GM12878 (cell line): ENCODE data around the gene COL19A1. TPM values are rescaled to one million over a fixed set of nuclear protein-coding genes. Genes with fewer than 3 reads are reported as not detected.

Experiments used
- ATAC-seq: fragments of 200-7000 bp; cut with Tn5 transposase; 3 replicates; pipeline ENCODE4 v1.9.1; 2020; ENCODE audit warnings: mild to moderate bottlenecking, moderate library complexity
- BruUV-seq: library from RNA; stranded (reverse); fragments of 400-500 nt; replicated peaks from 2 replicates; lab custom pipeline; 2021; lab: Mats Ljungman, UMichigan
- CTCF ChIA-PET: fragments of 300-600 bp; sonication (Branson Sonifier 250); formaldehyde crosslinking; extraction: SDS; loops from one replicate; lab custom pipeline; 2021; ENCODE audit warnings: inconsistent platforms; lab: Yijun Ruan, JAX
- POLR2A ChIA-PET: fragments of 350-600 bp; formaldehyde crosslinking; extraction: SDS; loops from one replicate; lab custom pipeline; 2021; ENCODE audit warnings: inconsistent platforms; lab: Charles Lee
- RAD21 ChIA-PET: fragments of 300-600 bp; sonication (Branson Sonifier 250); formaldehyde crosslinking; loops from one replicate; lab custom pipeline; 2023; ENCODE audit warnings: antibody characterized with exemption; ENCODE audit not compliant: unreplicated experiment; lab: Charles Lee
- SMC1A ChIA-PET: fragments of 300-600 bp; sonication (Branson Sonifier 250); formaldehyde crosslinking; loops from one replicate; lab custom pipeline; 2023; ENCODE audit not compliant: unreplicated experiment, uncharacterized antibody; lab: Charles Lee
- DNase-seq: peaks from one replicate; pipeline ENCODE4 v3.0.0-alpha.2; 2011; ENCODE audit warnings: low read depth, low spot score
- FAIRE-seq: peaks from 3 replicates; lab custom pipeline; 2011; peaks lifted over from hg19 to GRCh38; lab: Jason Lieb, UNC
- H2AFZ ChIP-seq: 2 replicates; pipeline ENCODE4 v1.6.0; 2011; ENCODE audit warnings: low read depth, low read length, control low read depth; ENCODE audit not compliant: control insufficient read depth
- H3K27ac ChIP-seq: 2 replicates; pipeline ENCODE4 v1.5.1; 2011; ENCODE audit warnings: control low read depth; ENCODE audit not compliant: control insufficient read depth, insufficient read depth
- H3K27me3 ChIP-seq, 2 experiments: replicated peaks in 1 of 2; 2 replicates each; pipeline versions ENCODE4 v1.6.0 to v1.6.1; 2011; ENCODE audit warnings: low read length in 1 of 2; ENCODE audit not compliant: control insufficient read depth in 2 of 2, insufficient read depth in 2 of 2
- H3K36me3 ChIP-seq, 2 experiments: 2 replicates each; pipeline ENCODE4 v1.5.1; 2011; ENCODE audit warnings: low read length in 1 of 2; ENCODE audit not compliant: control insufficient read depth in 2 of 2, insufficient read depth in 2 of 2
- H3K4me1 ChIP-seq: 2 replicates; pipeline ENCODE4 v1.6.1; 2011; ENCODE audit warnings: mild to moderate bottlenecking, low read length, moderate library complexity, mixed read lengths; ENCODE audit not compliant: control insufficient read depth, insufficient read depth
- H3K4me2 ChIP-seq: 2 replicates; pipeline ENCODE4 v1.6.0; 2011; ENCODE audit warnings: control low read depth; ENCODE audit not compliant: control insufficient read depth, insufficient read depth
- H3K4me3 ChIP-seq: fragments of 200-600 bp; sonication (generic); 2 replicates; pipeline ENCODE4 v1.5.1; 2016
- H3K79me2 ChIP-seq: 2 replicates; pipeline ENCODE4 v1.6.0; 2011; ENCODE audit warnings: low read length; ENCODE audit not compliant: control insufficient read depth, insufficient read depth
- H3K9ac ChIP-seq: 2 replicates; pipeline ENCODE4 v1.8.0; 2011; ENCODE audit warnings: low read length, control low read depth, mixed read lengths; ENCODE audit not compliant: control insufficient read depth, insufficient read depth
- H3K9me3 ChIP-seq: replicated peaks from 3 replicates; pipeline ENCODE4 v1.5.1; 2011; ENCODE audit warnings: mild to moderate bottlenecking, low read length; ENCODE audit not compliant: control insufficient read depth, insufficient read depth
- H4K20me1 ChIP-seq: 2 replicates; pipeline ENCODE4 v1.6.0; 2011; ENCODE audit not compliant: control insufficient read depth, insufficient read depth
- CHD4 ChIP-seq: fragments of 200-600 bp; sonication (generic); IDR thresholded peaks from 2 replicates; pipeline ENCODE4 v1.6.1; 2016; ENCODE audit warnings: mild to moderate bottlenecking
- EED ChIP-seq: sonication (generic); IDR thresholded peaks from 2 replicates; pipeline ENCODE4 v1.6.1; 2016; ENCODE audit warnings: antibody characterized with exemption, low read depth
- FOS ChIP-seq: IDR thresholded peaks from 3 replicates; pipeline ENCODE4 v1.6.1; 2011; ENCODE audit warnings: borderline replicate concordance; ENCODE audit not compliant: insufficient read length; ENCODE audit errors: extremely low read depth
- KLF5 ChIP-seq: fragments of 450-650 bp; IDR thresholded peaks from 2 replicates; pipeline ENCODE4 v1.6.1; 2014; ENCODE audit warnings: mild to moderate bottlenecking; ENCODE audit not compliant: partially characterized antibody
- NFYA ChIP-seq: IDR thresholded peaks from 2 replicates; pipeline ENCODE4 v1.6.1; 2011; ENCODE audit warnings: low read depth, mild to moderate bottlenecking, low read length, improper control_type of control experiment, borderline replicate concordance
- PBX3 ChIP-seq: IDR thresholded peaks from 2 replicates; pipeline ENCODE4 v1.6.1; 2011; ENCODE audit warnings: mild to moderate bottlenecking, low read depth, low read length, moderate library complexity; ENCODE audit not compliant: insufficient replicate concordance
- PML ChIP-seq: IDR thresholded peaks from 2 replicates; pipeline ENCODE4 v1.6.1; 2012; ENCODE audit warnings: low read length, inconsistent platforms
- POLR2AphosphoS2 ChIP-seq: IDR thresholded peaks from 2 replicates; pipeline ENCODE4 v1.6.1; 2011; ENCODE audit warnings: low read depth, mild to moderate bottlenecking, low read length, improper control_type of control experiment, moderate library complexity
- ZNF274 ChIP-seq: IDR thresholded peaks from one replicate; pipeline ENCODE4 v1.8.0; 2011; ENCODE audit not compliant: insufficient read length, insufficient read depth
- ZNF687 ChIP-seq: fragments of 450-650 bp; IDR thresholded peaks from 2 replicates; pipeline ENCODE4 v1.6.1; 2017; ENCODE audit warnings: mild to moderate bottlenecking, moderate library complexity
- WGBS: methylation state at CpG from one replicate; pipeline ENCODE4 v1.1.6; 2016; ENCODE audit warnings: low lambda C conversion rate; ENCODE audit not compliant: insufficient replicate concordance, insufficient coverage; ENCODE audit errors: missing lambda C conversion rate; 5-methylcytosine and 5-hydroxymethylcytosine counted together
- in situ Hi-C: fragments of 300-500 bp; cut with MboI; formaldehyde crosslinking; loops from 9 replicates; pipeline ENCODE4 v1.14.3; 2018; ENCODE audit warnings: mixed read lengths
- intact Hi-C: fragments of 100-400 bp; cut with micrococcal nuclease; formaldehyde crosslinking; loops from one replicate; pipeline ENCODE4 v1.14.2; 2022; ENCODE audit not compliant: unreplicated experiment
- polyA plus RNA-seq, 11 experiments: library from polyadenylated mRNA; depleted of rRNA in 4 of 11; unstranded in 6 of 11; stranded (reverse) in 5 of 11; fragments of >200 nt; fragmentation: Nextera tagmentation in 4 of 11; fragmentation: Illumina TruSeq in 1 of 11; extraction: Ambion mirVana in 4 of 11; extraction: Trizol in 1 of 11; gene quantifications; 1 replicate in 1 of 11; 2 replicates in 10 of 11; pipeline versions ENCODE4 v1.2.1 to v1.2.3, GENCODE V29; 2011 to 2016; ENCODE audit warnings: inconsistent platforms in 2 of 11, missing spikeins in 2 of 11, low read depth in 1 of 11
- total RNA-seq, 4 experiments: library from RNA; depleted of rRNA in 3 of 4; stranded (reverse); fragments of >200 nt in 3 of 4; fragmentation: Illumina TruSeq in 1 of 4; extraction: Trizol in 1 of 4; gene quantifications; 2 replicates each; pipeline versions ENCODE4 v1.2.1 to v1.2.3, GENCODE V29; 2013 to 2021
- TF ChIP-seq, protein P1 (sequence below): IDR thresholded peaks from 2 replicates; pipeline ENCODE4 v1.6.1; 2011; ENCODE audit warnings: borderline replicate concordance, low read depth, mild to moderate bottlenecking, moderate library complexity, mixed read lengths, low read length; ENCODE audit not compliant: insufficient read depth; ENCODE audit errors: extremely low read length
- TF ChIP-seq, protein P2 (sequence below): fragments of 450-650 bp; conservative IDR thresholded peaks from 2 replicates; pipeline ENCODE4 v1.6.1; 2017; ENCODE audit warnings: mild to moderate bottlenecking, moderate library complexity

COL19A1 gene
- total and polyA plus RNA-seq, 10 of the 15 experiments (the other 5 are each of a cell fraction or from before 2014, with no cell fraction given) = 1.1 to 13.5 (median 4.1) TPM

GRCh38 chr6:69957985-69958559 is 91.7 kb downstream of the COL19A1 start:
- FAIRE-seq = no peak
- POLR2A ChIA-PET = no interaction called here

More at GRCh38 chr6:69957985-69958559, 91.7 kb downstream of the COL19A1 start:
- no peak for TF ChIP-seq ZNF274
- no peak for TF ChIP-seq ZNF687
- TF ChIP-seq CHD4 = no peak
- no peak for TF ChIP-seq POLR2AphosphoS2
- no peak for TF ChIP-seq FOS
- TF ChIP-seq PBX3 = no peak
- TF ChIP-seq EED = no peak
- TF ChIP-seq KLF5 = no peak
- TF ChIP-seq, protein P1, sequence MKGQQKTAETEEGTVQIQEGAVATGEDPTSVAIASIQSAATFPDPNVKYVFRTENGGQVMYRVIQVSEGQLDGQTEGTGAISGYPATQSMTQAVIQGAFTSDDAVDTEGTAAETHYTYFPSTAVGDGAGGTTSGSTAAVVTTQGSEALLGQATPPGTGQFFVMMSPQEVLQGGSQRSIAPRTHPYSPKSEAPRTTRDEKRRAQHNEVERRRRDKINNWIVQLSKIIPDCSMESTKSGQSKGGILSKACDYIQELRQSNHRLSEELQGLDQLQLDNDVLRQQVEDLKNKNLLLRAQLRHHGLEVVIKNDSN = no peak
- TF ChIP-seq PML = no peak
- TF ChIP-seq, protein P2, sequence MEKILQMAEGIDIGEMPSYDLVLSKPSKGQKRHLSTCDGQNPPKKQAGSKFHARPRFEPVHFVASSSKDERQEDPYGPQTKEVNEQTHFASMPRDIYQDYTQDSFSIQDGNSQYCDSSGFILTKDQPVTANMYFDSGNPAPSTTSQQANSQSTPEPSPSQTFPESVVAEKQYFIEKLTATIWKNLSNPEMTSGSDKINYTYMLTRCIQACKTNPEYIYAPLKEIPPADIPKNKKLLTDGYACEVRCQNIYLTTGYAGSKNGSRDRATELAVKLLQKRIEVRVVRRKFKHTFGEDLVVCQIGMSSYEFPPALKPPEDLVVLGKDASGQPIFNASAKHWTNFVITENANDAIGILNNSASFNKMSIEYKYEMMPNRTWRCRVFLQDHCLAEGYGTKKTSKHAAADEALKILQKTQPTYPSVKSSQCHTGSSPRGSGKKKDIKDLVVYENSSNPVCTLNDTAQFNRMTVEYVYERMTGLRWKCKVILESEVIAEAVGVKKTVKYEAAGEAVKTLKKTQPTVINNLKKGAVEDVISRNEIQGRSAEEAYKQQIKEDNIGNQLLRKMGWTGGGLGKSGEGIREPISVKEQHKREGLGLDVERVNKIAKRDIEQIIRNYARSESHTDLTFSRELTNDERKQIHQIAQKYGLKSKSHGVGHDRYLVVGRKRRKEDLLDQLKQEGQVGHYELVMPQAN = no peak
- no peak for TF ChIP-seq NFYA
- TF ChIP-seq, all 136 proteins: peak for 0
- no peaks in the 10 kb centered on the region for H3K9me3 ChIP-seq
- in situ Hi-C loops (no loop called here), intact Hi-C loops (no loop called here)
- RAD21 ChIA-PET = no interaction called here
- CTCF ChIA-PET = interaction anchor here (0.6 kb wide), 2 partner anchors 223 to 885 kb away, joined by 4 read pairs; no protein-coding TSS in a partner anchor
- H3K27ac ChIP-seq = no peak overlapping the region
- no peak overlapping the region for H3K4me3 ChIP-seq
- no peak overlapping the region for H3K4me2 ChIP-seq
- no peak for DNase-seq
- ATAC-seq = no peak
- no peak overlapping the region for H3K9ac ChIP-seq
- no peaks in the 10 kb centered on the region for H3K4me1 ChIP-seq
- WGBS = 100% methylated on average over 3 of the region's 3 CpGs
- no peaks in the 10 kb centered on the region; a peak in 1 of 4 replicates for H3K36me3 ChIP-seq
- H3K27me3 ChIP-seq = no peaks in the 10 kb centered on the region
- BruUV-seq = no TSS peak
- H4K20me1 ChIP-seq = no peaks in the 10 kb centered on the region
- no peaks in the 10 kb centered on the region for H3K79me2 ChIP-seq
- no peak overlapping the region for H2AFZ ChIP-seq
- SMC1A ChIA-PET = interaction anchor here (1.6 kb wide), 1 partner anchor 76 kb away, joined by 4 read pairs; no protein-coding TSS in a partner anchor
